Medulla oblongata (tissue), 1 donor: ENCODE measurements around the gene AMPD3.
"Not testable (repeated sequence)": the region's sequence is repeated elsewhere in the genome, so short reads cannot be mapped to it uniquely, and the experiment has no call there.

Source experiments
- DNase-seq: peaks from one replicate; pipeline ENCODE4 v3.0.0-alpha.2; 2015; ENCODE audit errors: extremely low spot score

The AMPD3 gene

DNA sequence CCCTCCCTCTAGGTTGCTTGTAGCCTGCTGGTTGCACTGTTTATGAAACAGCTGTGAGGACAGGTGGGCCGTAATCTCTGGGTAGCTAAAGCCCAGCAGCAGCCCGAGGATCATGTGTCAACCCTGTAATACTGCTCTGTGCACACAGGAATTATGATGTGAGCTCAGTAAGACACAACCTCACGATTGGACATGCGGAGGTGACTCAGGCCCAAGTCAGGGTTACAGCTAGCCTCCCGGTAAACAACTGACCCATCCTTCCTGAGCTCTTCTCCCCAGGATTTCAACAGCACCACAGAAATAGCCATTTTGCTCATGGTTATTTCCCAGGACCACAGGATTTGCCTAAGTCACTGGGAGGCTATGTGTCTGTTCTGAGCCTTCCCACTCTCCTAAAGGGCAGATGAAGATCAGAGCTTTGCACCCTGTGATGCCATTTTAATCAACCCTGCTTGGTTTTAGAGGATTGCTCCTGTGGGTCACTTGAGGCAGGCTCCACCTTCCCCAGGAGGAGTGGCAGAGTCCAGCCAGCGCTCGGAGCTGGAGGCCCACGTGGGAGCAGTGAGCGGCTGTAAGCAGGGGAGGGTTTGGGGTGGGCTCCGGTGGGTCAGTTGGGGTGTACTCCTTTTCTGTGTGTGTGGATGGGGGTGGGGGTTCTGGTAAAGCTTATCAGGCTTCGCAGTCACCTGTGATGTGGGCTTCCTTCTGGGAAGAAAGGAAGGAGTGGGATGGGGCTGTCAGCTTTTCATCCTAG, at the start of gene AMPD3:
AMPD3 (plus strand) TSS at position 387 of the 754 bp plus-strand sequence. CDS start 6,256 bp downstream, outside the sequence.
- peak; percentile 45 for DNase-seq

DNA sequence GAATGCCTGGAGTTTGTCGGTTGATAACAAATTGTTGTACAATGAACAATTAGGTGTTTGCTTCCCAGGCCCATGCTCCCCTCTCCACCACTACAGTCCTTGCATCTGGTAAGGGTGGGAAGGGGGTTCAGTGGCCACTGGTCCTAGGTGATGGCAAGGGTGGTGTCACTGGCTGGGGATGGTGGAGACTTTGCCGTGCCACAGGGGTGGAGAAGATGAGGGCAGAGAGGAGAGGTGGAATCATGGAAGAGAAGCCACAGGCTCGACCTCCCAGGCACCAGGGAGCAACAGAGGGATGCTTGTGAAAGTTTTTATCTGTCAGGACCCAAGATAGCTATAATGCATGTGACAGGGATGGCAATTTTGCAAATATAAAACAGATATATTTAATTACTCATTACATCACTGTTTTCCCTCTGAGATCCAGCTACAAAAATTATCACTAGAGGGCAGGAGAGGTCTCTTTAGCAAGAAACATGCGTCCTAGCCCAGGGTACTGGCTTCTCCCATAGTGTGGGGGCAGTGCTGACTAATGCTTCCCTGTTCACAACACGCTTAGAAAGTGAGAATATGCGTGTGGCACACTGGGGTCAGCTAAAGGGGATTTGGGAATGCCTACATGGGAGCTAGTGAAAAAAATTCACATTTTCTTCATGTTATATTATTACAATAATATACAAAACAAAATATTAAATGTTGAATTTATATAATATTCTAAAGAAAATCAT, 49.0 kb upstream of the AMPD3 start:
- peak; percentile 95 for DNase-seq

DNA sequence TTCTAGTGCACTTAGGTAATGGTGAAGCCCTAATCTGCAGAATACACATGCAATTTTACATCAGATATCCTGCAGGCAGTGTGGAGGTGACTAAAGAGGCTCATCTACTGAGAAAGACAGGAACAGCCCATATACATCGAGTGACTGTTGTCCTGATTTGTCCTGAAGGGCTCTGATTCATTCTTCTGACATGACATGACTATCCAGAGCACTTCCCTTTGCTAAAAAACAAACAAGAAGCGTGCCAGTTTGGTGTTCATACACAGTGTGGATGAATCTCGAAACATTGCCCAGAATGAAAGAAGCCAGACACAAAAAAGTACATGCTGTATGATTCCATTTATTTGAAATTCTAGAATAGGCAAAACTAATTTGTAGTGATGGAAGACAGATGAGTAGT, 48.0 kb upstream of the AMPD3 start:
- no peak for DNase-seq

DNA sequence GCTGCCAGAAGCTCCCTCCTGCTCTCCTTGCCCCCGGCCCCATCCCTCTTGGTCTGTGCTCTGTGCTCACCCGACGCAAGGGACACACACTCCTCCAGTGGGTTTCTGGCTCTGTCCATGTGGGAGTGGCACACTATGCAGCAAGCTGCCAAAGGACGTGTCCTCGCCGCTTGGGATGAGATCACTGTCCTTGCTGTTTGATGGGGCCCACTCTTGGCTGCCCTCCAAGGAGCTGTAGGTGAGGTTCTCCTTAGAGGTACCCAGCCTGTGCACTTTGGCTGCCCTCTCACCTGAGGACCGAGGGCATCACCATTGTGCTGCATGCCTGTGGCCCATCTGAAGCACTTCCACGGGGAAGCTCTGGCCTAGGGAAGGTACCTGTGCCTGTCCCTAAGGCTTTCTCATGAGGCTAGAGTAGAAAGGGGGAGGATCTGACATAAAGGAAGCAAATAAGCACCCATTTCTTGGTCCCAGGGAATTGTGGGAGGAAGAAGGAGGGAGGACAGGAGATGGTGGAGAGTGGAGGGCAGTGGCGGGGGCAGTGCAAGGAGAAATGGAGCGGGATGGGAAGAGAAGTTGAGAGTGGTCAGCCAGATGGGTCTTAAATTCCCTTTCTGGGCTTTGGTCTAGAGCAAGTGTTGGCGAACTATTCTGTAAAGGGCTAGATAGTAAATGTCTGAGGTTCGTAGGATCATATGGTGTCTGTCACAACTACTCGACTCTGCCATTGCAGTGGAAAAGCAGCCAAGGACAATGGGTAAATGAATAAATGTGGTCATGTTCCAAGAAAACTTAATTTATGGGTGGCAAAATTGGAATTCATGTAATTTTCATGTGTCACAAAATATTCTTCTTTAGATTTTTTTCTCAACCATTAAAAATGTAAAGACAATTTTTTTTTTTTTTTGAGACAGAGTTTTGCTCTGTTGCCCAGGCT, 47.0 kb upstream of the AMPD3 start:
- DNase-seq, result no peak

DNA sequence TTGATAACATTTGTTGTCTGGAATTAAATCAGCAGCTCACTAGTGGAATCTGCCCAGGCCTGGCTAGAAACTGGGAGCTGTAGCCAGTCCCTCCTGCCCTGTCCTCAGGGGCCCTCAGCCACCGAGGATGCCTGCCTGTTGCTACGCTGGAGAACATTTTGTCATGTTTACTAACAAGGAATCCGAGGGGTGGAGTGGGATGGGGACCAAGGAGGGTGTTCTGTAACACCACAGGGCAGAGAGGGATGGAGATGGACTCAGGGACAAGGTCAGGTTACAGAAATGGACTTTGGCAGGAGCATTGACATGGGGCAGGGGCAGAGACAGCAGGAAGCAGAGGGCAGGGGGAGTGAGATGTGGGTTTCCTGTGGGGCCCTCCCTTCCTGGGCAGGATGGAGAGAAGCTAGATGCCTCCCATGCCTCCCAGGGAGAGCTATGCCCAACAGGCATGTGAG, 45.8 kb upstream of the AMPD3 start:
- peak; percentile 22 for DNase-seq

DNA sequence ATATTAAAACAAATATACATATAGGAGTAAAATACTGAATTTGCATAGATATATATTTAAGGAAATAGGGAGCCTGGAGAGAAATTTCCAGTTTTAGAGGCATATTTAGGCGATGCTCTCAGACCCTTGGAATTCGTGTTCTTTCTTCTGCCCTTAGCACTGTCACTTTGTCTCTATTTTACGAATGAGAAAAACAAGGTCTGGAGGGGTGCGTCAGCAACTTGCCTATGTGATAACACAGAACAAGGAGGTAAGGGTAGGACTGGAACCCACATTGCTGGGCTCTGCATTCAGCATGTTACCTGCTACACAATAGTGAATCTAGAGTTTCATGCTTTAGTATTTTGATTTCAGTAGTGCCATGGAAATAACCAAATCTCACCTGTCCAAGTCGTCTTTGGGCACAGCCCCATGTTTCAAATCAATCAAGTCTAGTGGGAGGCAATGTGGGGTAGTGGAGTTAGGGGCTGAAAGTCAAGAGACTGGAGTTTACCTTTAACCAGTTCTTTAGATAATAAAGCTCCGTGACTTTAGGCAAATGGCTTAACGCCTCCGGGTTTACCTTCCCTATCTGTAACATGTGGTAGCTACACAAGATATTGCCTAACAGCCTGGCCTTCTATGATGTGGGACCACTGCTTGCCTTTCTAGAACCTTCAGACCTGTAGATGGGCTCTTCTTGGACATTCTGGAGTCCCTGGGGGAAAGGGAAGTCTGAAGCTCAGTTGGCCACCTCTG, 44.8 kb upstream of the AMPD3 start:
- no peak for DNase-seq

DNA sequence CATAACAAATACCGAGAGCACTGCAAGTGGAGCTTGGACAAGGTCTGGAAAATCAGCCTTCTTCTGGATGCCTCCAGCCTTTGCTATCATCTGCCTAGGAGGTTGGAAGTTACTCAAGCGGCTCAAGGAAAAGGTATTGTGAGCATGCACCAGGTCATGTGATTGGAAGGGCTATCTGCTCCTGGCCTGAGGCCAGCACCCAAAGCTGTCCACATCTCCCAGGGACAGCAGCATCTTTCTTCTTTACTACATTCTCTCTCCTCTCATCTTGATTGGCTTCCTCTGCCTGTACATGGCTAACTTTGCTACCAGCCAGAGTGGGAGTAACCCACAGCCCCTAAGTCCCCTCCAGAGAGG, 44.2 kb upstream of the AMPD3 start:
- DNase-seq, result no peak

DNA sequence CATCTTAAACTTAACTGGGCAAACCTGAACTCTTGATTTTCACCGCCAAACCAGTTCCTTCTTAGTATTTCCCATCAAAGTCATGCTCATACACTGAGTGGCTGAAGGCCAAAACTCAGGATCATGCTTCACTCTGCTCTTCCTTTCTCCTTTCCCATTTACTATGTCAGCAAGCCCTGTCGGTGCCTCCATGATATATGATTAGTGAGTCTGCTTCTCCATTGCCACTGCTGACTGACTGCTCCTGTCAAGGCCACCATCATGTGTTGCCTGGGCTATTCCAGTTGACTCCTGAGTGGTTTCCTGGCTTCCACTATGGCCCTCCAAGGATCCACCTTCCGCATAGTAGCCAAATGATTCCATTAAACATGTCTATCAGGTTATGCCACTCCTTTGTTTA, 42.8 kb upstream of the AMPD3 start:
- no peak for DNase-seq

DNA sequence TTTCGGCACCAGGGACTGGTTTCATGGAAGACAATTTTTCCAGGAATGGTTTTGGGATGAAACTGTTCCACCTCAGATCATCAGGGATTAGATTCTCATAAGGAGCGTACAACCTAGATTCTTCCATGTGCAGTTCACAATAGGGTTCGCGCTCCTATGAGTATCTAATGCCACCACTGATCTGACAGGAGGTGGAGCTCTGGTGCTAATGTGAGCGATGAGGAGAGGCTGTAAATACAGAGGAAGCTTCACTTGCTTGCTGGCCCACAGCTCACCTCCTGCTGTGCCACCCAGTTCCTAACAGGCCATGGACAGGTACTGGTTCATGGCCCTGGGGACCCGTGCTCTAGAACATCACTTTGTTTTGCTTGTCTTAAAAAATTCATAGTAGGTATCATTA, 41.8 kb upstream of the AMPD3 start:
- DNase-seq, result peak; percentile 87

DNA sequence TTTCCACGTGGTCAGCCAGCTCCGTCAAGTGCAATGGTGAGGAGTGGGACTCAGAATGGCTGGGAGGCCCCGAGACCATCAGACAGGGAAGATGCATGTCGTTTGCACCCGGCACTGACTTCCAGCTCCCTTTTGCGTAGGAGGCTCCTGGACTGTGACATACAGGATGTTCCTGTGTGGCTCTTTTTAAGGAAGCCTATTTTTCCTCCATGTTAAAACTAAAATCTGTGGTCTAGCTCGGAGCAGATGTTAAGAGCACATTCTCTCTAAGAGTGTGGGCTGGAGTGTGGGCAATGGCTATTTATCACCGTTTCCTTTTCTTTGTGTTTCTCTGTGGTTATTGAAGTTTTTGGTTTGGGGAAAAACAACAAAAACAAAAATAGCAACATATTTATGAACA, 40.9 kb upstream of the AMPD3 start:
- no peak for DNase-seq

DNA sequence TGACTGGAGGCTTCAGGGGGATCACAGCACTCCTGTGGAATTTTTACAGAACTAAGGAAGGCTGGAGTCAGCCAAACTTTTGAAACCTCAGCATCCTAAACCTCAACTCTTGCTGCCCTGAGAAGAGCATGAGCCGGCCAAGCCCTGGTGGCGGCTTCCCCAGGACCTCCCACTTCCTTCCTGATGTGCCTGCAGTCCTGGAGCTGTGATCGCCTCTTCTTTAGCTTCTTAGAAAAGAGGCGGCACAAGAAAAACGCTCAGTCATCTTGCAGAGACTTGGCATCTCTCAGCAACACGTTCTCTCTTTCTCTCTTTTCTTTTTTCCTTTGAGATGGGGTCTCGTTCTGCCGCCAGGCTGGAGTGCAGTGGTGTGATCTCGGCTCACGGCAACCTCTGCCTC, 40.4 kb upstream of the AMPD3 start:
- DNase-seq, result peak; percentile 59

DNA sequence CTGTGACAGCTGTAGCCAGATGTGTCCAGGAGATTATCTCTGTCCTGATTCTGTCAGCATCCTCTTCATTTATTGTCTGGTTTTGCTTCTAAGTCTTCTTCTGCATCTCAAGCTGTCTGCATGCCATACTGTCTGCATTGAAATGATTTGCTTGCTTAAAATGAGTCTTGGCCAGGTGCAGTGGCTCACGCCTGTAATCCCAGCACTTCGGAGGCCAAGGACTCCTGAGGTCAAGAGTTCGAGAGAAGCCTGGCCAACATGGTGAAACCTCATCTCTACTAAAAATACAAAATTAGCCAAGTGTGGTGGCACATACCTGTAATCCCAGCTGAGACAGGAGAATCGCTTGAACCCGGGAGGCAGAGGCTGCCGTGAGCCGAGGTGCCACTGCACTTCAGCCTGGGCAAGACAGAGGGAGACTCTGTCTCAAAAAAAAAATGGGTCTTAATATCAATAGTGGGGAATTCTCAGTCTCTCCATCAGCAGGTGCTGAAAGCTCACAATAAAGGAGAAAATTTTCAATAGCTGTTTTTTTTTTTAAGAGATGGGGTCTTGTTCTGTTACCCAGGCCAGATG, 39.2 kb upstream of the AMPD3 start:
- no peak for DNase-seq

DNA sequence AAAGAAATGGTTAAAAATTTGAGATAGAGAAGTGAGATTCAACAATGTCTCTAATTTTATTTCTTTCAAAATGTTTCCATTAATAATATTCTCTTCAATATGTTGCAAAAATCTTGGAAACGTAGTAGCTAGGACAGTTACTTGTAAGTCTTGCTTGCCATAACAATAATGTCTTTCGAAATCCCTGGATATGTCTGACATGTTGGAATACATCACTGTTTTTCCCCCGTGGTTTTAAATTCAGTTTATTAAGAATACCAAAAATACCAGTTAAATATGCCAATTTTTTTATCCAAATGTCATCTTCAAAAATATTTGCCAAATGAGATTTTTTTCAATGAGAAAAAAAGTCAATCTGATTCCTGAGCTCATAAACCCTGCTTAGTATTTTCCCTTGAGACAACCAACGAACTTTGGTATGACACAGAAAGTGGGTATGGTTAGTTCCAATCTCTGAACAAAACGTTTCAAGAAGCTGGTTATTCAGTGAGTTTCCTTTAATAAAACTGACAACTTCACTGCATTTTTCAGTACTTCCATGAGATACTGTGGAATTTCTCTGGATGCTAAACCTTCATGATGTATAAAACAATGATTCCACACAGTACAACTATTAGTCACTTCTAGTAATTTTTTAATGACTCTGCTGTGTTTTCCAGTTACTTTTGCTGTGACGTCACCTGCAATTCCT, 36.7 kb upstream of the AMPD3 start:
- DNase-seq, result no peak

DNA sequence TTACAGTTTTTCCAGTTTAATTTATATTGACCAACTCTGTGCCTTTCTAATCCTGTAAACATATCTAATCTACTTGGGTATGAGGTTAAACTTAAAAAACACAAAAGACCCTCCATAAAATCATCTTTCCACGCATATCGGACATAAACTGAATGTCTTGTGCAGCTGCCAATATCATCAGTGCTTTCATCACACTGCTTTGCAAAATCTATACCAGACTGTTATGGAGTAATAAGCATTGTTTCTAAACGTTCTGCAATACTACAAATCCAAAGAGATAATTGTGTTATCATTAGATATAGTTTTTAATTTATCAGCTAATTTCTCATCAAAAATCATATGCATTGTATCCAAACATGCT, 36.1 kb upstream of the AMPD3 start:
- no peak for DNase-seq

DNA sequence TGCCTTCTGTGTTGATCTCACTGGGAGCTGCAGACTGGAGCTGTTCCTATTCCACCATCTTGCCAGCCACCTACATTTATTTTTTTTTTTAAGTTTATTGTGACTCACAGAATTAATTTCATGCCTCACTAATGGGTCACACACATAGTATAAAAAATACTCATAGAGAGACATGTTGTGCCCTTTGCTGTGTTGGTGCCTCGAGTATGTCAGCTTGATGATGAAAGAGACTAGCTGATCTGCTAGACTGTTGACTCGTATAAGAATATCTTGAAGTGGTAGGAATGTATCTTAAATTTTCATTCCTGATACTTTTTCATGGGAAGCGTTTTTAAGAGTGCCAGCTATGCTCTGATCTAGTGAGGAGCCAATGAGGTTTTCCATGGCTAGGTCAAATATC, 28.6 kb upstream of the AMPD3 start:
- DNase-seq, result no peak

DNA sequence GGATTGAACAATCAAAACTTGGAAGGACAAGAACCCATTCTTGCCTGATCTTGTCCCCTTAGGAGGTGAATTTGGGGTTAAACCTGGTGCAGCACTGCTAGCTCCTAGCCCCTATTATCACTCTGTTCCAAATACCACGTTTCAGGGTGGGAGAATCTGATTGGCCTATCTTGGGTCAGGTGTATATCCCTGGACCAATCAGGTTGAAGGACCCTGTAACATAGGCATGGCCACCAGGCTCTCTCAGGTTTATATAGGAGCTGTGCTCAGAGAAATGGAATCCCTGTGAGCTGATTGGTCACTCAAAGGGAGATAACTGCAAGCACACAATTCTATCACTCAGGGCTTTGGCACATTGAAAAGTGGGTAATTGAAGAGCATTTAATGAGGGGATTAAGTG, 26.6 kb upstream of the AMPD3 start:
- DNase-seq, result no peak

DNA sequence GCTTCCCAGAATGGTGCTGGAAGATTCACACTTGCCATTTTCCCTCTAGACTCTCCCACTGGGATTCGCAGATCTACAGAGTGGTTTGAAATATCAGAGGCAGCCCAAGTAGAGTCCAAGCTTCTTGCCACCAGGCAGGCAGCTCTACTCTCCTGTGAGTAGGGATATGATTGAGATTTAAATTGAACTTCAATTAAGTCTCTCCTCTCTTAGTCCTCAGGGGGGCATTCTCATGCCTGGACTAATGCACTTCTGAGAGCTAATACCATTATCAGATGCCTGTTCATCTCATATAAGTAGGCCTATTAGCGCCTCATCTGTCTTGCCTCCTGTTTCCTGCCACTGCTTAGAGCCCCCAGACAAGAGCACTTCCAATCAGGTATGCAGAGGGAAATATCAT, 25.5 kb upstream of the AMPD3 start:
- DNase-seq, result no peak

DNA sequence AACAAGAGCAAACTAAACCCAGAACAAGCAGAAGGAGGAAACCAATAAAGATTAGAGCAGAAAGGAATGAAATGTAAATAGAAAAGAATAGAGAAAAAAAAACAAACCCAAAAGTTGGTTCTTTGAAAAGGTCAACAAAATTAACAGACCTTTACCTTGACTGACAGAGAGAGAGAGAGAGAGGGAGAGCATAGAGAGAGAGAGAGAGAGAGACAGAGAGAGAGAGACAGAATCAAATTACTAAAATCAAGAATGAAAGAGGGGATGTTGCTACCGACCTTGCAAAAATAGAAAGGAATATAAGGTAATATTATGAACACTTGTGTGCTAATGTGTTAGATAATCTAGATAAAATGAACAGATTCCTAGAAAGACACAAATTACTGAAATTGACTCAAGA, 22.6 kb upstream of the AMPD3 start:
- DNase-seq, result no peak

DNA sequence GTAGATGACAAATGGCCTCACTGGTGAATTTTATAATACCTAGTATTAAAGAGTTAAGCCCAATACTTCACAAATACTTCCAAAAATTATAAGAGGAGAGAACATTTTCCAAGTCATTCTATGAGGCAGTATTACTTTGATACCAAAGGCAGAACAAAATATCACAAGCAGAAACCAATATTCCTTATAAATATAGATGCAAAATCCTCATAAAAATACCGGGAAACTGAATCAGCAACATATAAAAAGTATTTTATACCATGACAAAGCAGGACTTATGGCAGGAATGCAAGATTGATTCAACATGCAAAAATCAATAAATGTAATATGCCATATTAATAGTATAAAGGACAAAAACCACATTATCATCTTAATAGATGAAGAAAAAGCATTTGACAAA, 22.1 kb upstream of the AMPD3 start:
- no peak for DNase-seq

DNA sequence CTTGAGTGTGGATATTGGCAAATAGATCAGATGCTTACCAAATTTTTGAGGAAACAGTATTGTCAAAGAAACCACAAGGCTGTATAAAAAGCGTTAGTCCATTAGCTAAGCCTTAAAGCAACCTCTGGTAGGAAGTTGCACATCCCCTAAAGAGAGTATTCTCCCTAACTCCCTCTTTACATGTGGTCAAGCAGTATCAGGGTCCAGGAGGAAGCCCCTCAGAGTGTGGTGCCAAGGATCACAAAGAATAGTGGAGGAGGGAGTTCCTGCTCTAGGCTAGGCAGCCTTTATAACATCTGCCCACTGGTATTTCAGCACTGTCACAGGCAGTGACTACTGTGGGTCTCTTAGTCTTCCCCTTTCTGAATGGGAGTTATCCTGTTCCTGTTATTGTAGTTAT, 18.8 kb upstream of the AMPD3 start:
- DNase-seq, result no peak

DNA sequence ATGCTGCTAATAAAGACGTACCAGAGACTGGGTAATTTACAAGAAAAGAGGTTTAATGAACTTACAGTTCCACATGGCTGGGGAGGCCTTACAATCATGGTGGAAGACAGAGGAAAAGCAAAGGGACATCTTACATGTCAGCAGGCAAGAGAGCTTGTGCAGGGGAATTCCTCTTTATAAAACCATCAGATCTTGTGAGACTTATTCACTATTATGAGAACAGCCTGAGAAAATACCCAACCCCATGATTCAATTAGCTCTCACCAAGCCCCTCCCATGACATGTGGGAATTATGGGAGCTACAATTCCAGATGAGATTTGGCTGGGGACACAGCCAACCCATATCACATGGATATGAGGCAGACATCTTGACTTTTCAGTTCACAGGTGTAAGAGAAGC, 18.4 kb upstream of the AMPD3 start:
- not testable (repeated sequence) for DNase-seq
